ENCODE measurements around the gene KIF5A. TPM values are rescaled to one million over a fixed set of nuclear protein-coding genes. Genes with fewer than 3 reads are reported as not detected.
"Not testable (repeated sequence)": the region's sequence is repeated elsewhere in the genome, so short reads cannot be mapped to it uniquely, and the experiment has no call there.

KIF5A gene
- total RNA-seq (ENCODE audit: low replicate concordance), result 7.9 and 8.6 TPM in 2 replicates

DNA sequence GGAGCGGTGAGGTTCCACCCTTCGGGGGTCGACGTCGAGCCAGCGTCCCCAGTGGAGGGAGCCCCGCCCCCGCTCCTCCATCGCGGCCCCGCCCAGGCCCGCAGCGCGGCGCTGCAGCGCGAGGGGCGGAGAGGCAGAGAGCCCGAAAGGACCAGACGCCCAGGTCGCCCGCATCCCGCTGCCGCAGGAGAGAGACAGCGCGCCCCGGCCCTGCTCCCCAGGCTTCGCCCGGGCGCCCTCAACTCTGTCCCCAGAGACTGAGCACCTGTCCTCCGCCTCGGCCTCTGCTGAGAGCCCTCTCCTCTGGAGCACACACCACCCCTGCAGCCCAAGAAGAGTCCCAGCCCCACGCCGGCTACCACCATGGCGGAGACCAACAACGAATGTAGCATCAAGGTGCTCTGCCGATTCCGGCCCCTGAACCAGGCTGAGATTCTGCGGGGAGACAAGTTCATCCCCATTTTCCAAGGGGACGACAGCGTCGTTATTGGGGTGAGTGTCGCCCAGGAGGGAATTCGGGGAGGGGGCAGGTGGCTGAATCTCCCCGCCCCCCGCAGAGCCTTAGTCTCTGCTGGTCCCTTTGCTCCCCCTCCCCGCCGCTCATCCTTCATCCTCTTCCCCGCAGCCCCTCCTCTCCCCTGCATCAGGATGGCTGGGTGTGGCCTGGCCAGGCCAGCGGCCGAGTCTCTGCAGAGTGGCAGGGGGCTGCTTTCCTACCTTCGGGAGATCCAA is at the start of gene KIF5A:
TSS of gene KIF5A (plus strand) at position 136 of the 732 bp plus-strand sequence. CDS start at position 364, 228 bp downstream.
- Mint-ChIP-seq H3K4me1 (peaks cover 60% of the 10 kb centered on the region), H3K9me3 (no peaks in the 10 kb centered on the region), H3K27ac (no peak within 1 kb of the TSS), H3K36me3 (no peaks in the 10 kb centered on the region), H3K4me3 (peak within 1 kb of the TSS; percentile 87), H3K27me3 (ENCODE audit: insufficient read depth, low read depth) (peaks cover 36% of the 10 kb centered on the region)
- H3K4me1 ChIP-seq, result peaks cover 41% of the 10 kb centered on the region
- no peaks in the 10 kb centered on the region for H3K36me3 ChIP-seq
- no peaks in the 10 kb centered on the region for H3K9me3 ChIP-seq (ENCODE audit: low read depth)
- peak; percentile 87 for DNase-seq (ENCODE audit: low spot score)
- TF ChIP-seq, protein P1, sequence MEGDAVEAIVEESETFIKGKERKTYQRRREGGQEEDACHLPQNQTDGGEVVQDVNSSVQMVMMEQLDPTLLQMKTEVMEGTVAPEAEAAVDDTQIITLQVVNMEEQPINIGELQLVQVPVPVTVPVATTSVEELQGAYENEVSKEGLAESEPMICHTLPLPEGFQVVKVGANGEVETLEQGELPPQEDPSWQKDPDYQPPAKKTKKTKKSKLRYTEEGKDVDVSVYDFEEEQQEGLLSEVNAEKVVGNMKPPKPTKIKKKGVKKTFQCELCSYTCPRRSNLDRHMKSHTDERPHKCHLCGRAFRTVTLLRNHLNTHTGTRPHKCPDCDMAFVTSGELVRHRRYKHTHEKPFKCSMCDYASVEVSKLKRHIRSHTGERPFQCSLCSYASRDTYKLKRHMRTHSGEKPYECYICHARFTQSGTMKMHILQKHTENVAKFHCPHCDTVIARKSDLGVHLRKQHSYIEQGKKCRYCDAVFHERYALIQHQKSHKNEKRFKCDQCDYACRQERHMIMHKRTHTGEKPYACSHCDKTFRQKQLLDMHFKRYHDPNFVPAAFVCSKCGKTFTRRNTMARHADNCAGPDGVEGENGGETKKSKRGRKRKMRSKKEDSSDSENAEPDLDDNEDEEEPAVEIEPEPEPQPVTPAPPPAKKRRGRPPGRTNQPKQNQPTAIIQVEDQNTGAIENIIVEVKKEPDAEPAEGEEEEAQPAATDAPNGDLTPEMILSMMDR (IDR thresholded peaks at IDR 0.05), result peak; percentile 23
- TF ChIP-seq EZH2phosphoT487 (IDR thresholded peaks at IDR 0.05), result no peak
- peak within 1 kb of the TSS; percentile 79 for H3K4me3 ChIP-seq
- peaks cover 45% of the 10 kb centered on the region for H3F3A ChIP-seq (ENCODE audit: low read depth)
- H3K27ac ChIP-seq, result no peak within 1 kb of the TSS
- no peak within 1 kb of the TSS for H3K9ac ChIP-seq
- peaks cover 24% of the 10 kb centered on the region for H3K27me3 ChIP-seq
- H3K79me2 ChIP-seq (ENCODE audit: low read depth), result peaks cover 52% of the 10 kb centered on the region
- peaks cover 51% of the 10 kb centered on the region for H4K20me1 ChIP-seq (ENCODE audit: low read depth)
- peak within 1 kb of the TSS; percentile 91 for H2AFZ ChIP-seq (replicated peaks)
- H3K4me2 ChIP-seq, result peak within 1 kb of the TSS; percentile 90

- Histone ChIP-seq H3K36me3 (peaks cover 14% of the 10 kb centered on the region), H3K9ac (no peak overlapping the region), H3K27ac (no peak overlapping the region), H3K4me2 (no peak overlapping the region), H2AFZ (replicated peaks) (no peak overlapping the region), H3K9me3 (ENCODE audit: low read depth) (no peaks in the 10 kb centered on the region), H3K4me1 (no peaks in the 10 kb centered on the region), H3F3A (ENCODE audit: low read depth) (no peaks in the 10 kb centered on the region), H3K79me2 (ENCODE audit: low read depth) (no peaks in the 10 kb centered on the region), H4K20me1 (ENCODE audit: low read depth) (no peaks in the 10 kb centered on the region), H3K27me3 (no peaks in the 10 kb centered on the region), H3K4me3 (no peak overlapping the region)
- Mint-ChIP-seq H3K27ac (no peak overlapping the region), H3K4me1 (peaks cover 5% of the 10 kb centered on the region), H3K36me3 (peaks cover 48% of the 10 kb centered on the region), H3K27me3 (ENCODE audit: insufficient read depth, low read depth) (peaks cover 5% of the 10 kb centered on the region), H3K4me3 (no peak overlapping the region), H3K9me3 (no peaks in the 10 kb centered on the region)
- TF ChIP-seq EZH2phosphoT487 (IDR thresholded peaks at IDR 0.05) (no peak), EZH2 (IDR thresholded peaks at IDR 0.05) (no peak)
- TF ChIP-seq, protein P1 (IDR thresholded peaks at IDR 0.05), result no peak
- no peak for DNase-seq (ENCODE audit: low spot score)
Measured at GRCh38 chr12:57500213-57500612, 49.6 kb upstream of the KIF5A start.

- H3K27ac Mint-ChIP-seq; DNase-seq (ENCODE audit: low spot score): not testable (repeated sequence)
Measured at GRCh38 chr12:57502311-57502969, 47.4 kb upstream of the KIF5A start.

GRCh38 chr12:57506541-57506940 is 43.3 kb upstream of the KIF5A start:
- not testable (repeated sequence) for H3K27ac ChIP-seq; H3K4me2 ChIP-seq; DNase-seq (ENCODE audit: low spot score); H3K4me3 ChIP-seq; H3K9me3 ChIP-seq (ENCODE audit: low read depth); H3F3A ChIP-seq (ENCODE audit: low read depth); H3K79me2 ChIP-seq (ENCODE audit: low read depth); H3K27ac Mint-ChIP-seq; H3K4me1 ChIP-seq; H3K36me3 ChIP-seq; H3K4me3 Mint-ChIP-seq; H3K27me3 ChIP-seq; H3K9me3 Mint-ChIP-seq; H2AFZ ChIP-seq (replicated peaks); H4K20me1 ChIP-seq (ENCODE audit: low read depth); H3K4me1 Mint-ChIP-seq; H3K9ac ChIP-seq; H3K27me3 Mint-ChIP-seq (ENCODE audit: insufficient read depth, low read depth)
- H3K36me3 Mint-ChIP-seq, result peaks cover 40% of the 10 kb centered on the region

More at GRCh38 chr12:57502311-57502969, 47.4 kb upstream of the KIF5A start:
- peaks cover 52% of the 10 kb centered on the region for H3K36me3 Mint-ChIP-seq
- H3K79me2 ChIP-seq (ENCODE audit: low read depth); H3K9ac ChIP-seq; H3K4me1 ChIP-seq; H3K4me3 Mint-ChIP-seq; H3K27me3 Mint-ChIP-seq (ENCODE audit: insufficient read depth, low read depth); H3F3A ChIP-seq (ENCODE audit: low read depth); H3K4me3 ChIP-seq; H3K27me3 ChIP-seq; H2AFZ ChIP-seq (replicated peaks); H3K9me3 ChIP-seq (ENCODE audit: low read depth); H3K27ac ChIP-seq; H3K4me2 ChIP-seq; H3K4me1 Mint-ChIP-seq; H4K20me1 ChIP-seq (ENCODE audit: low read depth); H3K9me3 Mint-ChIP-seq: not testable (repeated sequence)
- peaks cover 14% of the 10 kb centered on the region for H3K36me3 ChIP-seq

DNA sequence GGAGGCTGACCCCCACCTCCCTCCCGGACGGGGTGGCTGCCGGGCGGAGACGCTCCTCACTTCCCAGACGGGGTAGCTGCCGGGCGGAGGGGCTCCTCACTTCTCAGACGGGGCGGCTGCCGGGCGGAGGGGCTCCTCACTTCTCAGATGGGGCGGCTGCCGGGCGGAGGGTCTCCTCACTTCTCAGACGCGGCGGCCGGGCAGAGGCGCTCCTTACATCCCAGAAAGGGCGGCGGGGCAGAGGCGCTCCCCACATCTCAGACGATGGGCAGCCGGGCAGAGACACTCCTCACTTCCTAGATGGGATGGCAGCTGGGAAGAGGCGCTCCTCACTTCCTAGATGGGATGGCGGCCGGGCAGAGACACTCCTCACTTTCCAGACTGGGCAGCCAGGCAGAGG is 42.0 kb upstream of the KIF5A start:
- not testable (repeated sequence) for H3K9ac ChIP-seq; H3F3A ChIP-seq (ENCODE audit: low read depth); H3K27ac ChIP-seq; H3K4me2 ChIP-seq; H3K27ac Mint-ChIP-seq; H3K27me3 Mint-ChIP-seq (ENCODE audit: insufficient read depth, low read depth); H3K9me3 Mint-ChIP-seq; H3K4me1 ChIP-seq; DNase-seq (ENCODE audit: low spot score); H3K4me1 Mint-ChIP-seq; H3K79me2 ChIP-seq (ENCODE audit: low read depth); H3K4me3 ChIP-seq; H3K4me3 Mint-ChIP-seq; H3K27me3 ChIP-seq; H2AFZ ChIP-seq (replicated peaks); H4K20me1 ChIP-seq (ENCODE audit: low read depth); H3K9me3 ChIP-seq (ENCODE audit: low read depth)
- H3K36me3 Mint-ChIP-seq, result peaks cover 45% of the 10 kb centered on the region
- peaks cover 11% of the 10 kb centered on the region for H3K36me3 ChIP-seq

Measured in neural progenitor cell (in vitro differentiated cells).